HG02870 (cell line): ENCODE measurements around the gene MYL5.
"Not testable (repeated sequence)": the region's sequence is repeated elsewhere in the genome, so short reads cannot be mapped to it uniquely, and the experiment has no call there.

Experiments used
- ATAC-seq: cut with Tn5 transposase; IDR thresholded peaks from one replicate; pipeline ENCODE4 v1.9.1; 2021; ENCODE audit warnings: mild to moderate bottlenecking, moderate library complexity; ENCODE audit not compliant: unreplicated experiment

Gene MYL5

DNA sequence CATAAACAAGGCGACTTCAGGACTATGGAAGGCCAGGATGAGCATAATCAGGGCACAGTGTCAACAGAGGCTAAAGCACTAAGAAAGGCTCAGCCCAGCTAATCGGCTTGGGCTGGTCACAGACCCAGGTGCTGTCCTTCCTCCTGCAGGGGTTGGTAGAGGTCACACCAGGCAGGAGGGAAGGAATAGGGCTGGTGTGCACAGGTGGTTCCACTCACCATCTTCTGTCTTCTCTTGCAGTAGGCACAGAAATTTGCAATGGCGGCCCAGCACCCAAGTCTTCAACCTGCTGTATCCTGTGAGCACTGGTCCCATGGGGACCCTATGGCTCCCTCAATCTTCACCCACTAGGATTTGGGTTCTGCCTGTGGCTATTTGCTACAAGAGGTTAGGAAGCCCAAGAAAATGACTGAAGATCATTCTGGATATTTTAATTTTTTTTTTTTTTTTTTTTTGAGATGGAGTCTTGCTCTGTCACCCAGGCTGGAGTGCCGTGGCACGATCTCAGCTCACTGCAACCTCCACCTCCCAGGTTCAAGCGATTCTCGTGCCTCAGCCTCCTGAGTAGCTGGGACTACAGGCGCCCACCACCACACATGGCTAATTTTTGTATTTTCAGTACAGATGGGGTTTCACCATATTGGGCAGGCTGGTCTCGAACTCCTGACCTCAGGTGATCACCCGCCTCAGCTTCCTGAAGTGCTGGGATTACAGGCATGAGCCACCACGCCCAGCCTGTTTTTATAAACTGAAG, 4.4 kb upstream of the MYL5 start:
- not testable (repeated sequence) for ATAC-seq

DNA sequence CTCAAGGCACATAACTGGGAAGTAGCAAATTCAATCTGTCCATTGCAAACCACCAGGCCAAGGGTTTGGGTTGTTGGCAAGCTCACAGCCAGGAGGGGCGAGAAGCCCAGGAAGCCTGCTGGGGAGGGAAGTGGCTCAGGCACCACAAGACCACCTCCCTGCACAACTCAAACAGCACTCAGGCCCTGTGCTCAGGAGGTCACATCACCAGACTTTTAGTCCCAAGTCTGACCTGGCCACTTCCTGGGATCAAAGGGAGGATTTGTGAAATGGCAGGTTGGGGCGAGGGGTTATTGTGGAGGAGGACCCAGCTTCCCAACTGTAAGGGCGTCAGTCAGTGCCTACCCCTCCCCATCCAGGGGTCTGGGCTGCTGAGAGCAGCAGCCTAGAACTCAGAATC, 2.6 kb upstream of the MYL5 start:
- ATAC-seq, result no peak

DNA sequence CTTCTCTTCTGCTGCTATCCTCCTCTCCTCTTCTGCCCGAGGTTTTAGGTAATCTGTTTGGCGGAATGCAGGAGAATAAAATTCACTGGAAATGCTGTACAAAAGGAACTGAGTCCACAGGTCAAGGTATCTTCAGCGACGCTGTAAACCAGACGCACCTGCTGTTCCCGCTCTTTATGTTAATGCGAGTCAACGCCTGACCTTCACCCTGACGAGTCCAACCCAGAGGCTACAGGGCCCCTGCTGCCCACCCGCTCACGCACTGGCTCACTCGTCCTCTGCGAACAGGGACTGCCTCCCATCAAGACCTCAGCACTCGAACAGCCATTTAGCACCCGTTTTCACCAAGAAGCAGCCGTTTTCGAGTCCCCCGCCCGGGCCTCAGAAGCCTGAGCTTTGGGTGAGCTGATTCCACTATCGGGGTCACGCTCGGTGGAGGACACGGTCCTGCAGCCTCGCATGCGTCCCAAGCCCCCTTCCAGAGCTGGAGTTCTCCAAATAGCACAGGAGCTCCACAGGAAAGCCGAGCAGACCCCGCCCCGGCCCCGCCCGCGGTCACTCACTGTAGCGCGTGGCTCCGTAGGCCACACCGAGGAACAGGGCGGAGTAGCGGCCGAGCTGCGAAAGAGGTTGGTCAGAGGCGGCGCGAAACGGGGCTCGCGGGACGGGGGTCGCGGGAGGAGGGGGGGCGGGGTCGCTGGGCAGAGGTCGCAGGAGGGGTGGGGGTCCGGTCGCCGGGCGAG, 822 bp upstream of the MYL5 start:
- no peak for ATAC-seq

DNA sequence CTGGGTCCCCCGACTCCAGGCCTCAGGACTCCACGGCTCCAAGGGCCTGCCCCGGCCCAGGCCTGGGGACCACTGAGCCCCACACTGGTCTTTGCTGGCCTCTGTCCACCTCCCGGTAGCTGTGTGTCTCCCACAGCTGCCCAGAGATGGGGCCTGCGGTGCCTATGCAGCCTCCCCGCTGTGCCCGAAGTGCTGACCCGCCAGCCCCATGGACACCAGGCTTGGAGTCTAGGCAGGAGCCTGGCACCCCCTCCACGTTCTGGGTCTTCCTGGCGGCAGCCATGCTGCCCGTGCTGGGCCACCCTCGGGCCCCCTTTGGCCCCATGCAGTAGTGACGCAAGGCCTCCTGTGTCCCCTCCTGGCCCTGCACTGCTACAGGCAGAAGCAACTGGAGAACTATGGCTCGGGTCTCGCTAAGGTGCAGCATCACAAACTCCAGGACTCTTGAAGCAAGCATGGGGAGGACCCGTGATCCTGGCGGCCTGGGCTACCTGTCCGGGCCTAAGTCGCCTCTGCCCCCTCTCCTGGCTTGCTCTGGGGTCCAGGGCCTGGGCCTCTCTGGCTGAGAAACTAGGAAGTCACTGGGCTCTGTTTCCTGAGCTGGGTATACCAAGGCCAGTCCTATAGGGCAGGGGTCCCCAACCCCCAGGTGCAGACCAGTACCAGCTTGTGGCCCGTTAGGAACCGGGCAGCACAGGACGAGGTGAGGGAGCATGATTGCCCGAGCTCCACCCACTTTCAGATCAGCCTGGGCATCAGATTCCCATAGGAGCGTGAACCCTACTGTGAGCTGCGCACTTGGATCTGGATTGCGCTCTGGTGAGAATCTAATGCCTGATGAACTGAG, 917 bp downstream of the MYL5 start:
- ATAC-seq, result peak; percentile 4

DNA sequence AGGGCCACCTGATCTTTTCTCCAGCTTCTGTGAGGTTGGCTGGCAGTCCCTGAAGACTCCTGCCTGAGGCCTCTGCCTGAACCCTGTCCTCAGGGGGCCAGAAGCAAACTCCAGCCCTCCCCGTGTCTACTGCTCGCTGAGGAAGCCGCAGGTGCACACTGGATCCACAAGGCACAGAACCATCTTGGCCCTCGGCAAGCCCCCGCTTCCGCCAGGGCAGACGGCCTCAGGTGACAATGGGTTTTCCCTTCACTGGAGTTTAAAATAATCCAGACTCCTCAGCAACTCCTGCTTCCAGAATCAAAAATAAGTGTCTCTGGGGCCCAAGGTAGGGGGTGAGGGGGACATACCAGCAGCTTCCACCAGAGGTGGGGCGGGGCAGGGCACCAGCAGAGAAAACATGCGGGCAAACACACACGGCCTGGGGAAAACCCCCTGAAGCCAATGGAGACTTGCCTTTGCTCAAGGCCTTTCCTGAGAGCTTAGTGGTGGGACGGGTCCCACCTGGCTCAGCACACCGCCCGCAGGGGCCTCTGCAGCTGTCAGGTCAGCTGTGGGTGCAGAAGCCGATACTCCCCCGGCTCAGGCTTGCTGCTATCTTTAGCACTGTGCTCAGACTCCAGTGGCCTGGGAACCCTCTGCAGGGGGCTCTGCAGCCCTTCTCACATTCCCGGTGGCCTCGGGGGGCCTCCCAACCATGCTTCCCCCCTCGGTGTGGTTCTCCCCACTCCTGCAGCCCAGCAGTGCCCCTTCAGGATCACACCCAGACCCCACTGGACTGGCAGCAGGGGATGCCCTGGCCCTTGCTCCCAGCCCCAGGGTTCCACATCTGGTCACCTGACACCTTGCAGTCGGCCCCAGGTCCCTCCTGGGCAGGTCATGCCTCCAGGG, 1.9 kb downstream of the MYL5 start:
- ATAC-seq, result peak; percentile 30

DNA sequence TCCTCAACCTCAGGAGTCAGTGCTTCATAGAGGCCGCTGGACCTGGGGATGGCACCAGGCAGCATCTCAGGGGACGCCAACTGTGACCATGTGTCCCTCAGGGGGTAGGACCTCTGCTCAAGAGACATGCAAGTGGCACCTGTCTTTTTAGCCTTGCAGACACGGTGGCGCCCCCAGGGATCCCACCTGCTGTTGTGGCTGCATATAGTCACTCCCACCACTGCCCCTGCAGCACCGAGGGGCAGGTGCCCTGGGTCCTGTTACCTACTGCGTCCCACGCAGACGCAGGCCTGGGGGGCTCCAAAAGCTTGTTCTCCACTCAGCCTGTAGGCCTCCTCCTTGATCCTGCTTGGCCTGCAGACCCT, 2.5 kb downstream of the MYL5 start:
- ATAC-seq, result no peak

DNA sequence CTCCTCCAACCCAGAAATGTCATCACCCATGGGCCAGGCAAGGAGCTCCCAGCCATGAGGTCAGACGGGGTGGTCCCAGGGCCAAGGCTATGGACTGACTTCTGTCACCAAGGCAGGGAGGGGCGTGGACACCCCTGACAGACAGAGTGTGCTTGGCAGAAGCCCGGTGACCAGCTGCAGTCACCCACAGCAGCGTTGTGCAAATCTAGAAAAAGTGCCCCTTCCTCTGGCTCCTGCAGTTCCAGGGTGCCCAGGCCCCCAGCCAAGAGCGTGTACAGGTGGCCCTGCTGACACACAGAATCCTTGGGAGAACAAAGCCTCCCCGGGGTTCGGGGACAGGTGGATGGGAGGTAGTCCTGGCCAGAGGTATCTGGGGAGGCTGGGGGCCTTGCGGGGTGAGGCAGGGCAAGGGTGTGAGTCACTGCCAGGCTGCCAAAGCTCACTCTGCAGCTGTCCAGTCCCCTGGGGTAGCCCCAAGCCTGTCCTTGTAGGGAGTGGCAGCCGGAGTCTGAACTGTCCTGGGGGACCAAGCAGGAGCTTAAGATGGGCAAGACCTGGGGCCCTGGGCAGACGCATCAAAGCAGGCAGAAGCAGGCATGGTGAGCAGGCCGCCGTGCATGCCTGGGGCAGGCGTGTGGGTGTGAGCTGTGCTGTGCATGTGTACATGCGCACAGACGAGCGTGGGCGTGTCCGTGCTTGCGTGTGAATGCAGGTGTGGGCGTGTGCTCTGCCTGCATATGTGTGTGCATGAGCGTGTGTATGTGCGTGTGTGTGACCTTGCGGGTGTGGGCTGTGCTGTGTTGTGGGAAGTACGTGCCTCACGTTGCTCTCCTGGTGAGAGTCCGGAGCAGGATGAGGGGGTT, 3.3 kb downstream of the MYL5 start:
- no peak for ATAC-seq

DNA sequence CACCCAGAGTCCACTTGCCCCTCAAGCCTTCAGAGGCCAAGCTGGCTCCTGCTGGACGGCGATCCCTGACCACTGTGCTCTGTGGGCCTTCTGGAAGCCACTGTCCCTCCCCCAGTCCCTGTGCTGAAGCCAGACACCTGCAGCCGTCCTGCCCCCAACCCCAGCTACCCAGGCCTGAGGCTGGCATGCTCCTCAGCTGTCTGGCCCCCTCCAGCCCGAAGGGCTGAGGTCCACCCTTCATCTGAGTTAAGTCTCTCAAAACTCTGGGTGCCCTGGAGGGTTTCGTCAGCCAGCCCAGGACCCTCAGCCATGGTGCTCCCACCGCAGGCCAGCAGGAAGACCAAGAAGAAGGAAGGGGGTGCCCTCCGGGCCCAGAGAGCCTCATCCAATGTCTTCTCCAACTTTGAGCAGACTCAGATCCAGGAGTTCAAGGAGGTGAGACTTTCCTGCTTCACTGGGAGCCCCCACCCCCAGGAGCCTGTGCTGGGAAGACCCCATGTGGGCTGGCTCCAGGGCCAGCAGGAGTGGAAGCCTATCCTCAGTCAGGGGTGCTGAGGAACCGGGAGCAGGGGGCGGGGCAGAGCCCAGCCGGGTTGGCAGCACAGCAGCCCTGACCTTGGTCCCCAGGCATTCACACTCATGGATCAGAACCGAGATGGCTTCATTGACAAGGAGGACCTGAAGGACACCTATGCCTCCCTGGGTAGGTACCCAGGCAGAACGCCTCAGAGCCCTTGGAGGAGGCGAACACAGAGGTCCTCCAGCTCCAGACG, 4.2 kb downstream of the MYL5 start:
- ATAC-seq, result no peak

DNA sequence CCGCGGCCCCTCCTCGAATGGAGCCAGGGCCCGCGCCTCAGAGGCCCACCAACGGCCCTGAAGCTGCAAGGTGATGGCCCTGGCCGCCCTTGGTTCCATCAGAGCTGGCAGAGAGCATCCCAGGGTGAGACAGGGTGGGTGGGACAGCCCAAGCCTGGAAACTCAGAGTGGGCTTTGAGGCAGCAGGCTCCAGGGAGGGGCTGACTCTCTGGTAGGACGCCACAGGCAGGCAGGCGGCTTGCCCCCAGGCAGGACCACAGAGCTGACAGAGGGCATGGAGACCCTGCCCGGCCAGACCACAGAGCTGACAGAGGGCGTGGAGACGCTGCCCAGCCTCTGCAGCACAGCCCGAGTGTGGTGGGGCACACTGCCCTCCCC, 4.8 kb downstream of the MYL5 start:
- ATAC-seq, result no peak

DNA sequence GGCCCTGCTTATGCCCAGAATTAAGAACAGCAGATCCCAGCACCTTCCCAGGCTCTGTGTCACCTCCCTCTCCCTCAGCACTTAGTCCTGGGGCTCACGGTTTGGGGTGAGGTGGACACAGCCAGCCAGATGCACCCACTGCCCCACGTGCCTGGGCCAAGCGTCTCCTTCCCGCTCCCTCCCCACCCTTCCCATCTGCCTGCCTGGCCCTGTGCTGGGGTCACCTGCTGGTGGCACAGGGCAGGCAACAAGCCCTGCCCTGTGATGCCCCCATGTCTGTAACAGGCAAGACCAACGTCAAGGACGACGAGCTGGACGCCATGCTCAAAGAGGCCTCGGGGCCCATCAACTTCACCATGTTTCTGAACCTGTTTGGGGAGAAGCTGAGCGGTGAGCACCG, 5.3 kb downstream of the MYL5 start:
- ATAC-seq, result no peak

DNA sequence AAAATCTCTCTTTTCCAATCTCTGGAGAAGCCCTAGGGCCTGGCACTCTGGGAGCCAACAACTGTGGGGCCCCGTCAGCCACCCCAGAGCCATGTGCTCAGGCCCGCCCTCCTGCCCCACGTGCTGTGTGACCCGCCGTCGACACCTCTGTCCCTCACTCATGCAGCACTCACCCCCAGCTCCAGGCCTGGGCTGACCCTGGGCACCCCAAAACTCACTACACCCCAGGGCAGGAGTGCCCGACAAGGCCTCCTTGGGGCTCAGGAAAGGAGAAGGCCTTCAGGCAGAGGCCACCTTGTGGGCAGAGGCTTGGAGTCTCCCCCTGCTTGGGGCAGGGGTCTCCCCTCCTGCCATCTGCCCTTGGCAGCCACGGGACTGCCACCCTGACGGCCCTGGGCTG, 5.7 kb downstream of the MYL5 start:
- ATAC-seq, result no peak

DNA sequence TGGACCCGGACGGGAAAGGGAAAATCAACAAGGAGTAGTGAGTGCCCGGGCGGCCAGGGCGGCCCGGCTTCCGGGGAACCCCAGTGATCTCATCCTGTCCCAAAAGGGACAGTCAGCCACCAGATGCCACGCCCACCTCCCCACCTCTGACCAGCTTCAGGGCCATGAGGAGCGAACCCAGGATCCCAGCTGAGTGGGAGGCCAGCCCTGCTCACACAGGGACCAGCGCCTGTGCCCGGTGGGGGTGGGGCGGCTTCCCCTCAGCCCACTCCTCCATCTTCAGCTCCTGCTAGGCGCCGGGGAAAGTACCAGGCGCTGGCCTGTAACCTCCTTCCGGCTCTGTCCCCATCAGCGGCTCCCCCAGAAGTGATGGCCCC, 6.2 kb downstream of the MYL5 start:
- no peak for ATAC-seq

DNA sequence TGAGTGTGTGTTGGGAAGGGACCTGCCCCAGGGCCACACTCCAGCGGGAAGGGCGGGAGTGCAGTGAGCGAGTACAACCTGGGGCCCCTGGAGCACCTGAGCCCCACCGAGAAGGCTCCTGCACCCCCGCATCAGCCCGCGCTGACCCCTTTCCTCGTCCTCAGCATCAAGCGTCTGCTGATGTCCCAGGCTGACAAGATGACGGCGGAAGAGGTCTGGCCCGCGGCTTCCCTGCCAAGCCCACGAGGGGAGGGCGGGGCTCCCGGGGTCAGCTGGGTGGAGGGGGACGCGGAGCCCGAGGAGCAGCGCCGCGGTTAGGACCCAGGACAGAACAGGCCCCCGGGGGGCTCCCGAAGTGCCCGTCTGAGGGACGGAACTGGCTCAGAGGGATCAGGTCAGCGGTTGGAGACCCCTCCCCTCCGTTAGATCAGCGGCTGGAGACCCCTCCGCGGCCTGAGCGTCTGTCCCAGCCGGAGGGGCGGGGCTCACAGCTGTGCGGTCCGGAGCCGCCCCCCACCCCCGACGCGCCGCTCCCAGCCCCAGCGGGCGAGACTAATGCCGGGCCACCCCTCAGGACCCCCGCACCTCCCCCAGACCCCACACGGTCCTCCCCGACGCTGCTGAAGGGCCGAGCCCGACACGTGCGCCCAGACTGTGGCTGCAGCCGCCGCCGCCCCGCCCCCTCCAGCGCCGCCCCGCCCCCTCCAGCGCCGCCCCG, 6.7 kb downstream of the MYL5 start:
- no peak for ATAC-seq

DNA sequence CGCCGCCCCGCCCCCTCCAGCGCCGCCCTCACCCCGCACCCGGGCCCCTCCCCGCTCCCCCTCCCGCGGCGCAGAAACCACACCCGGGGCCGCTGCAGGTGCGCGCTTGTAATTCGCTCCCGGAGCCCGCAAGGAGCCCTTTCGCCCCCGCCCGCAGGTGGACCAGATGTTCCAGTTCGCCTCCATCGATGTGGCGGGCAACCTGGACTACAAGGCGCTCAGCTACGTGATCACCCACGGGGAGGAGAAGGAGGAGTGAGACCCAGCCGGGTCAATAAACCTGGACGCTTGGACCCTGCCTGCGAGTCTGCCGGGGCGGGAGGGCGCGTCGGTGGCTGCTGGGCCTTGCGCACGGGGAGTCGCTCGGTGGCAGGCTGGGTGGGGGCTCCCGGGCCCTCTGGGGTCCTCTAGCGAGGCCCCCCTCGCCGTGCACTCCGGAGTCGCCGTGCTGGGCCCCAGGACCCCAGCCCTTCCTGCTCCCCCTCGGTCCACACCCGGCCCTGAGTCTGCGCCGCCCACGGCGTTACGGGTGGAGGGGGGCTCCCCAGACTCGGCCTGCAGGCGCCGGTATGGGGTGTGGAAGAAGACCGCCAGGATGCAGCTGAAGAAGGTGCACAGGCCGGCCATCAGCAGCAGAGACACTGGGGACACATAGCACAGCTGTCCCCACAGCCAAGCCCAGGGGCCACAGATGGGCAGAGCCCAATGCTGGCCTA, 7.6 kb downstream of the MYL5 start:
- no peak for ATAC-seq

DNA sequence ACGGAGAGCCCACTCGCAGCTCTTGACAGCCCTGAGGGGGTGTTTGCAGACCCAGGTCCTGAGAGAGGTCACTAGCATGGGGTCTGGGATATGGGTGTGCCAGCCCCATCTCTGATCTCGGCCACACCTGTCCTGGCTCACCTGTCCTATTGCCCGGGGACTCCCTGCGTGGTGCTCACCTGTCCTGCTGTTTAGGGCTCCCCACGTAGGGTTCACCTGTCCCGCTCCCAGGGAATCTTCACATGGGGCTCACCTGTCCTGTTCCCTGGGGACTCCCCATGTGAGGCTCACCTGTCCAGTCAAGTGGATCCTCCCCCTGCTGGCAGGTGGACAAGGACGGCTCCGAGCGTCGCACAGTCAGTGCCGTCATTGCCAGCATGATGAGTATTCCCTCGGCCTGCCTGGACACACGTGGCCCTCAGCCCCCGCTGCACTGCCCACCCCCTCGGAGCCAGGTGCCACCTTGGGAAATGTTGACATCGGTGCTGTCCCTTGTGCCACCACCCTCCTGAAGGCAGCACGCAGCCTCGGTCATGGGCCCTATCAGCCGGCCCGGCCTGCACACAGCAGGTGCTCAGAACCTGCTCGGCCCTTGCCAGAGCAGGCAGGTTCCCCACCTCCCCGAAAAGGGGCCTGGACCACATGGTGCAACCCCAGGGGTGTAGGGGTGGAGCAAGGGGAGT, 8.3 kb downstream of the MYL5 start:
- ATAC-seq, result no peak

DNA sequence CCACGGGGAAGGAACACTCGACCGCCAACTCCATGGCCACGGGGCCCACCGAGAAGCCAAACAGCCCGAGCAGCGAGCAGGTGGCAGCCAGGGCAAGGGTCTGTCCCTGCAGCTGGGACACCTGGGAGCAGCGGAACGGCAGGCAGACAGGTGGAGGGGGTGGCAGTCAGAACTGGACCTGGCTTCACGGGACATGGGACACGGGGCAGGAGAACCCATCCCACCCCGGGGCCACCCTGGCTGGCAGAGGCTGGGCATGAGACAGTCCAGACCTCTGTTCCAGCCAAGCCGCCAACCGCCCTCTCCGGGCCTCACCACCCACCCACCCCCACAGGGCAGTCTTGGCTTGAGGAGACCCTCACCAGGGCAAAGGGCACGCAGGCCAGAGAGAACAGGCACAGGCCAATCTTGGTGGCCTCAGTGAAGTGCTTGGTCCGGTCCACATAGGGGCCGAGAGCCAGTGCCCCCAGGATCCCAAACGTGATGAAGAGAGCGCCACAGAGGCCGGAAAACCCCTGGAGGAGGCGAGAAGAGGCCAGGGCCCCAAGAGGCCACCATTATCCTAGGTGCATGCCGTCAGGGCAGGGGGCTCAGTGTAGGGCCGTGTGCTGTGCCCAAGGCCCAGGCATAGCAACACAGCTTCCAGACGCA, 9.0 kb downstream of the MYL5 start:
- ATAC-seq, result no peak
